Stimulated activated CD4-positive, alpha-beta T cell treated with anti-CD3 and anti-CD28 coated beads, Interleukin-4, amount 100 ng/mL, for 1 hour (primary cell): ENCODE results near the gene HOXD11.

ENCODE experiments used
- DNase-seq: peaks from one replicate; pipeline ENCODE4 v3.0.0-alpha.2; 2020

HOXD11 gene

DNA sequence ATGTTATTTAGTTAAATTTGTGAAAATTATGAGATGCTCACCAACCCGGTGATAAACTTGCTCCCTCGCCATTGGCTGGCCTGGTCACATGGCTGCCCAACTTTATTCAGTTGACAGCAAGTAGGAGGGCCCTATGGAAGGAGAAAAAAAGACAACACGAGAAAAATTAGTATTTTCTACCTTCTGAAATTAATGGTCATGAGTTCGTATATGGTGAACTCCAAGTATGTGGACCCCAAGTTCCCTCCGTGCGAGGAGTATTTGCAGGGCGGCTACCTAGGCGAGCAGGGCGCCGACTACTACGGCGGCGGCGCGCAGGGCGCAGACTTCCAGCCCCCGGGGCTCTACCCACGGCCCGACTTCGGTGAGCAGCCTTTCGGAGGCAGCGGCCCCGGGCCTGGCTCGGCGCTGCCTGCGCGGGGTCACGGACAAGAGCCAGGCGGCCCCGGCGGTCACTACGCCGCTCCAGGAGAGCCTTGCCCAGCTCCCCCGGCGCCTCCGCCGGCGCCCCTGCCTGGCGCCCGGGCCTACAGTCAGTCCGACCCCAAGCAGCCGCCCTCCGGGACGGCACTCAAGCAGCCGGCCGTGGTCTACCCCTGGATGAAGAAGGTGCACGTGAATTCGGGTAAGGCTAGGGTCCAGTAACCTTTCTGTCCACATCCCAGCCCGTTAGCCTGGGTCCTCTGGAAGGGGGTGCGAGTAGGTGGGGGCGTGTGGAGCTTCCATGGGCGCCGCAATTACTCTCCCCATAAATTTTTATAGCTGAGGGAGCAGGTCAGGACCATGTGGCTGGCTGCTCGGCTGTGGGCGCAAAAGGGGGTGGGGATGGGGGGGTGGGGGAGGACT, 44.6 kb downstream of the HOXD11 start, which contains the start of gene HOXD4:
Gene HOXD4, plus strand, starts transcription at position 109 of the 846 bp plus-strand sequence. Its CDS starts 84 bp downstream, at position 193.
- DNase-seq, result no peak

DNA sequence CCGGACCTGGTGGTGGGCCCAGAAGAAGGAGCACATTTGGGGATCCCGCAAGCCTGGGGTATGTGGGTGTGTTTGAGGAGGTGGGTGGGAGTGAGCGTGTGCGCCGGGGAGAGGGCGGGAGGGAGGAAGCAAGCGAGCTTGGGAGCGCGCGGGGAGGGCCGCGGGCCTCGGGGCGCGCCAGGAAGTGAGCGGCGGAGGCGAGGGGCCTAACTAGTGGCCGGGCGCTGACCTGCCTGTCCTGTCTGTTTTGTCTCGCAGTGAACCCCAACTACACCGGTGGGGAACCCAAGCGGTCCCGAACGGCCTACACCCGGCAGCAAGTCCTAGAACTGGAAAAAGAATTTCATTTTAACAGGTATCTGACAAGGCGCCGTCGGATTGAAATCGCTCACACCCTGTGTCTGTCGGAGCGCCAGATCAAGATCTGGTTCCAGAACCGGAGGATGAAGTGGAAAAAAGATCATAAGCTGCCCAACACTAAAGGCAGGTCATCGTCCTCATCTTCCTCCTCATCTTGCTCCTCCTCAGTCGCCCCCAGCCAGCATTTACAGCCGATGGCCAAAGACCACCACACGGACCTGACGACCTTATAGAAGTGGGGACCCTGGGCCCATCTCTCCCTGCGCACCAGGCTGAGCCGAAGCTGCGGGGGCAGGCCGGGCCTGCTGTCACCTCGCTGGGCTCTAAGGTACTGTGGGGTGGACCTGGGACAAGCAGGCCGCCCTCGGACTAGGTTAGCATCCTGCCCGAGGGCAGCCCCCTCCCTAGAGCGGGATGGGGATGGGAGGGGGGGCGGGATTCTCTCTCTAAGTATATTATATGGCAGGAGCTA, 45.5 kb downstream of the HOXD11 start:
- no peak for DNase-seq

DNA sequence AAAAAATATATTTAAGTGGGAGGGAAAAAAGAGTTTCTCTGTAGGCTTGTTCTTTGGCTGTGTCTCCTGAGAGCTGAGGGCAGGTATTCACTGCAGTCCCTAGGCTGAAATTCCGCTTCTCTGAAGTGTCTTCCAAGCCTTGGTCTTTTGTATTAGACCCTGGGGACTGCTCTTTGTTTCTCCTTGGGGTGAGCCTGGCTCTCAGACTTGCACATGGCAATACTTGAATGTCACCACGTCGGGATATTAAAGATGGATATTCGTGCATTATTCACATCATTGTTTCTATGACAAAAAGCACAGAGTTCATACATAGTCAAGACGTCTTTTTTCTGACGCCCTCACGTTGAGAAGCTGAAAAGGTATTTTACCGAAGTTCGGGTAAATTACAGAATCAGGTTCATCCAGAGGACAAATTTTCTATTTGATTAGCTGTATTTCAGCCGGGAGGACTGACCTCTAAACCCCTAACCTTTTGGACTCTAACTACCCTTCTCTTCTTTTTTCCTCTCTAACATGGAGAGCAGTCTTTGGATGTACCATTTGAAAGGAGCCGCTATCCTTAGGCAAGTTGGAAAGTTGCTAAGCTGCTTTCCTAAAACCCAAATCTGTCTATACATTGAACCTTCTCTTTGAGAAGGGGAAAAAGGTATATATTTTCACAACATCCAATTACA, 47.6 kb downstream of the HOXD11 start:
- no peak for DNase-seq

GRCh38 chr2:176155356-176156044, 48.4 kb downstream of the HOXD11 start:
- DNase-seq, result no peak

DNA sequence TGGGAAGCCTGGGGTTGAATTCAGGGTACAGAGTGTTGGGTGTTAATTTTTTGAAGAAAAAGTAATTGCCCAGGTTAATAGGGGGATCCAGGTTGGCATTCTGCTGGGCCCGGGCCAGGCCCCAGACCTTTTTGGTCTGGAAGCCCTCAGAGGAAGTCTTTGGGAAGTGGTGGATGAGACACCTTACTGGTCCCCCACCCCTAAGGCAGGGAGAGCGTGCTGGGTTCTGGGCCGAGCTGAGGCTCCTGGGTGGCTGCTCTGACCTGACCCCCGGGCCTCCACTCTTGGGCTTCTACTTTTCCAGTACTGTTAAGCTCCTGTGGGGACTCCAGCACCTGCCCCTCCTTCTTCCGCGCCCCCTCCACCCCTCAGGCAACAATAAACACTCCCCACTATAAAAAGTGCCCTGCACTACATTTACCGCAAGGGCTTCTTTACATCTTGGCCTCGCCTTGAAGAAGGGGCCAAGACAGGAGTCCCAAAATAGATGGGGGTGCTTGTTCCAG, 49.3 kb downstream of the HOXD11 start:
- no peak for DNase-seq

DNA sequence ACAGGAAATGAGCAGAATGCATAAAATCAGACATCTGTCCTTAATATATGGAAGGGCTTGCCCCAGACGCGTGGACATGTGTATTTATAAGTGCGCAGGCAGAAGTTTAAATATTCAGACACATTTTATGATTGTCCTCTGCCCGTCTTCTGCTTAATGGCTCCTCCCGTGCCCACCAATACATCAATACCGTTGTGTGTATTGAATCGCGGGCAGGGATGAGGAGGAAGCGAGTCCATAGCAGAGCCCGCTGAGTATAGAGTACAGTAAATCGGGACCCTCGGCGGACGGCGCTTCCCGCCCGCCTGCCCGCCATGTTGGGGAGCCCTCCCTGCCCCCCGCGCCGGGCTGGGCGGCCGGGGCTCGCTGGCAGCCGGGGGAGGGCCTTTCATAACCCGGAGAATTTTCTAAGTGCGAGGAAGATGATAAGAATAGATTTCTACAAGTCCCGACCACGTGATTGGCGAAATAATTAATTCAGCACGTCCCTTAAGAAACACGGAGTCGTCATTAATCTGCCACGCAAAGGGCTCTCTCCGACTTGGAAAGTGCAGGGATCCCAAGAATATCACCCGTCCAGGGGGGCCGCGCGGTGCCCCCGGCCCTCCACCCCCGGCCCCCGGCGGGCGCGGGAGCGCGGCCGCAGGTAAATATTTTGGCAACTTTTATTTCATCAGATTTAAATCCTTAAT, 49.9 kb downstream of the HOXD11 start, which contains the start of gene HOXD3:
Gene HOXD3, plus strand, starts transcription at position 501 of the 692 bp plus-strand sequence. CDS start 11,808 bp downstream, outside the sequence.
- DNase-seq, result no peak

DNA sequence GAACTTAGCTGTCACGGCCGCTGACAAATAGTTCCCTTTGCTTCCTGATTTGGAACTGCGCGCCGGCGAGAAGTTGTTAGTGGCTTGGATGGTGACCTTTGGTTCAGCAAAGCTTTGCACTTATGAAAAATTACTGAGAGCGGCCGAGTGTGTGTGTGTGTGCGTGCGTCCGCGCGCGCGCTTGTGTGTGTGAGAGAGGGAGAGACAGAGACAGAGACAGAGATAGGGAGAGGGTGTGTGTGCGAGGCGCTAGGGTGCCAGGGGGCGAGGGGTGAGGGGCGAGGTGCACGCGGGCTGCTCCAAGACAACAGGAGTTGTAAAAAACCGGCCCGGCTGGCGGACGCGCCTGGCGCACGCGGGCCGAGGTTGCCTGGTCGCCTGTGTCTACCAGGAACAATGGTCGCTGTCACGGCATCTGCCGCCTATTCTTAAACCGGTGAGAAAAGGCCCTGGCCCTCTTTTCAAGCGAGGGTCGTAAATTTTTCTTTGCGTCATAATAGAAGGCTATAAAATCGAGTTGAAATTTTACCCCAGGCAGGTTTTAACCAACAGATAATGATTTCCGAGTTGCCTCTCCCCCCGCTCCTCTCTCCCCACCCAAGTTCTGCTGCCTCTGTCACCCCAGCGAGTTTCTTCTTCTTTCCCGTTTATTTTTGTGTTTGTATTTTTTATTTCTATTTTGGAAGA, 50.6 kb downstream of the HOXD11 start:
- DNase-seq, result no peak

GRCh38 chr2:176158186-176158591, 51.1 kb downstream of the HOXD11 start:
- no peak for DNase-seq

- no peak for DNase-seq
These were observed 52.0 kb downstream of the HOXD11 start for GRCh38 chr2:176158855-176159662.
